Neuronal stem cell (in vitro differentiated cells): ENCODE results near the gene MARVELD3.

Experiments used
- DNase-seq: peaks from one replicate; pipeline ENCODE4 v3.0.0-alpha.2; 2013; ENCODE audit warnings: low spot score
- H2AFZ ChIP-seq: one replicate; pipeline ENCODE4 v1.6.1; 2013; ENCODE audit warnings: mild to moderate bottlenecking, low read length, inconsistent platforms
- H2AK5ac ChIP-seq: 2 replicates; pipeline ENCODE4 v1.6.1; 2013; ENCODE audit warnings: low read depth, mild to moderate bottlenecking, inconsistent platforms, low read length, moderate library complexity, mixed read lengths
- H2BK120ac ChIP-seq: 2 replicates; pipeline ENCODE4 v1.6.1; 2013; ENCODE audit warnings: low read depth, mild to moderate bottlenecking, inconsistent platforms, low read length, moderate library complexity, mixed read lengths
- H2BK12ac ChIP-seq: one replicate; pipeline ENCODE4 v1.6.1; 2013; ENCODE audit warnings: low read length, inconsistent platforms
- H2BK15ac ChIP-seq: 2 replicates; pipeline ENCODE4 v1.6.1; 2013; ENCODE audit warnings: mild to moderate bottlenecking, low read length, inconsistent platforms, mixed read lengths
- H2BK5ac ChIP-seq: one replicate; pipeline ENCODE4 v1.6.1; 2013; ENCODE audit warnings: inconsistent platforms, mild to moderate bottlenecking, low read length, moderate library complexity
- H3K14ac ChIP-seq: one replicate; pipeline ENCODE4 v1.6.1; 2013; ENCODE audit warnings: low read length, inconsistent platforms
- H3K18ac ChIP-seq: 2 replicates; pipeline ENCODE4 v1.6.1; 2013; ENCODE audit warnings: low read length, inconsistent platforms
- H3K23ac ChIP-seq: 2 replicates; pipeline ENCODE4 v1.6.1; 2013; ENCODE audit warnings: low read depth, mild to moderate bottlenecking, mixed read lengths, low read length, inconsistent platforms; ENCODE audit not compliant: poor library complexity
- H3K27ac ChIP-seq: replicated peaks from 3 replicates; pipeline ENCODE4 v1.5.1; 2013; ENCODE audit warnings: low read length, inconsistent platforms
- H3K27me3 ChIP-seq, 3 experiments: 2 replicates each; pipeline ENCODE4 v1.6.1; 2013; ENCODE audit warnings: low read length in 3 of 3, mild to moderate bottlenecking in 2 of 3, inconsistent platforms in 1 of 3, low read depth in 1 of 3, mixed read lengths in 1 of 3, moderate library complexity in 1 of 3; ENCODE audit not compliant: control insufficient read depth in 3 of 3, insufficient read depth in 3 of 3
- H3K36me3 ChIP-seq, 2 donors: replicated peaks in 1 of 2; 2 replicates each; pipeline ENCODE4 v1.6.1; 2013; ENCODE audit warnings: low read length in 2 of 2; ENCODE audit not compliant: control insufficient read depth in 2 of 2, insufficient read depth in 2 of 2
- H3K4ac ChIP-seq: 2 replicates; pipeline ENCODE4 v1.6.1; 2013; ENCODE audit warnings: inconsistent platforms, mild to moderate bottlenecking, low read length, moderate library complexity
- H3K4me1 ChIP-seq, 2 donors: 1 replicate in 1 of 2; 2 replicates in 1 of 2; pipeline ENCODE4 v1.6.1; 2013; ENCODE audit warnings: low read length in 2 of 2, low read depth in 1 of 2; ENCODE audit not compliant: control insufficient read depth in 2 of 2, insufficient read depth in 1 of 2
- H3K4me2 ChIP-seq: one replicate; pipeline ENCODE4 v1.6.1; 2013; ENCODE audit warnings: mild to moderate bottlenecking, low read length, inconsistent platforms; ENCODE audit not compliant: insufficient read depth, poor library complexity, severe bottlenecking
- H3K4me3 ChIP-seq, 2 donors: 2 replicates each; pipeline ENCODE4 v1.5.1; 2013; ENCODE audit warnings: low read length in 2 of 2, mild to moderate bottlenecking in 2 of 2, inconsistent platforms in 1 of 2, moderate library complexity in 1 of 2
- H3K79me1 ChIP-seq: one replicate; pipeline ENCODE4 v1.6.1; 2013; ENCODE audit warnings: low read depth, mild to moderate bottlenecking, inconsistent platforms, low read length, moderate library complexity
- H3K9ac ChIP-seq: one replicate; pipeline ENCODE4 v1.6.1; 2013; ENCODE audit warnings: mild to moderate bottlenecking, low read depth, low read length, inconsistent platforms; ENCODE audit not compliant: poor library complexity
- H3K9me3 ChIP-seq, 2 donors: replicated peaks in 1 of 2; 2 replicates each; pipeline versions ENCODE3 to v1.6.1; 2013; ENCODE audit warnings: low read length in 2 of 2, mild to moderate bottlenecking in 2 of 2, inconsistent platforms in 1 of 2, low read depth in 1 of 2, mixed read lengths in 1 of 2, moderate library complexity in 1 of 2; ENCODE audit not compliant: control insufficient read depth in 2 of 2, insufficient read depth in 1 of 2
- H4K8ac ChIP-seq: one replicate; pipeline ENCODE4 v1.6.1; 2013; ENCODE audit warnings: low read depth, mild to moderate bottlenecking, inconsistent platforms, low read length, moderate library complexity
- H4K91ac ChIP-seq: one replicate; pipeline ENCODE4 v1.6.1; 2013; ENCODE audit warnings: low read length, low read depth, mild to moderate bottlenecking, inconsistent platforms; ENCODE audit not compliant: poor library complexity
- WGBS, 2 donors: extraction: QIAGEN DNeasy Blood & Tissue Kit; methylation state at CpG; one replicate each; pipeline ENCODE4 v1.1.7; 2013; ENCODE audit warnings: missing lambda C conversion rate in 2 of 2, mixed read lengths in 1 of 2; ENCODE audit not compliant: insufficient read length in 2 of 2, insufficient replicate concordance in 1 of 2; ENCODE audit errors: extremely low coverage in 2 of 2; 5-methylcytosine and 5-hydroxymethylcytosine counted together

Gene MARVELD3

GRCh38 chr16:71647391-71647790 is 21.4 kb downstream of the MARVELD3 start:
- Histone ChIP-seq H2BK12ac (no peak overlapping the region), H3K18ac (no peak overlapping the region), H2AK5ac (no peak overlapping the region), H2AFZ (no peak overlapping the region), H4K91ac (no peak overlapping the region), H3K27ac (no peak overlapping the region), H2BK5ac (no peak overlapping the region), H4K8ac (no peak overlapping the region), H3K9me3 (no peaks in the 10 kb centered on the region), H3K27me3 (no peaks in the 10 kb centered on the region), H3K4me2 (no peak overlapping the region), H3K9ac (no peak overlapping the region), H3K14ac (no peak overlapping the region), H3K4me3 (no peak overlapping the region), H3K36me3 (peaks cover 18 to 72% of the 10 kb centered on the region in 2 donors), H3K79me1 (no peaks in the 10 kb centered on the region), H2BK120ac (no peak overlapping the region), H3K4ac (no peak overlapping the region), H3K23ac (no peak overlapping the region), H2BK15ac (no peak overlapping the region), H3K4me1 (no peaks in the 10 kb centered on the region)
- WGBS, 2 donors, result no CpG with 5 or more reads among the region's 7 CpGs
- DNase-seq, result no peak

- Histone ChIP-seq H2BK12ac (no peak overlapping the region), H3K23ac (no peak overlapping the region), H3K4me2 (no peak overlapping the region), H3K27ac (no peak overlapping the region), H2BK15ac (no peak overlapping the region), H3K36me3 (peaks cover 21 to 79% of the 10 kb centered on the region in 2 donors), H3K27me3 (no peaks in the 10 kb centered on the region), H3K18ac (no peak overlapping the region), H3K9me3 (no peaks in the 10 kb centered on the region), H2AFZ (no peak overlapping the region), H2BK120ac (no peak overlapping the region), H3K4me3 (no peak overlapping the region), H3K4ac (no peak overlapping the region), H2BK5ac (no peak overlapping the region), H4K8ac (no peak overlapping the region), H3K4me1 (no peaks in the 10 kb centered on the region), H2AK5ac (no peak overlapping the region), H3K9ac (no peak overlapping the region), H3K79me1 (no peaks in the 10 kb centered on the region), H3K14ac (no peak overlapping the region), H4K91ac (no peak overlapping the region)
- DNase-seq, result no peak
- no CpG with 5 or more reads among the region's 2 CpGs for WGBS, 2 donors
Observed at GRCh38 chr16:71648162-71648561, 22.2 kb downstream of the MARVELD3 start.

- H2BK12ac ChIP-seq, result no peak overlapping the region
- no peaks in the 10 kb centered on the region for H3K79me1 ChIP-seq
- no peak overlapping the region for H3K27ac ChIP-seq
- H3K4me3 ChIP-seq, result no peak overlapping the region
- no peak overlapping the region for H4K91ac ChIP-seq
- H2BK120ac ChIP-seq, result no peak overlapping the region
- H3K4me2 ChIP-seq, result no peak overlapping the region
- H2AFZ ChIP-seq, result no peak overlapping the region
- no peak overlapping the region for H3K14ac ChIP-seq
- peak overlapping the region; percentile 27 for H2BK5ac ChIP-seq
- H4K8ac ChIP-seq, result no peak overlapping the region
- H3K4ac ChIP-seq, result no peak overlapping the region
- H3K23ac ChIP-seq, result no peak overlapping the region
- no peak overlapping the region for H2BK15ac ChIP-seq
- H3K4me1 ChIP-seq, result no peaks in the 10 kb centered on the region
- no peaks in the 10 kb centered on the region for H3K27me3 ChIP-seq
- WGBS, 2 donors, result no CpG with 5 or more reads among the region's 6 CpGs
- H3K36me3 ChIP-seq, result peaks cover 21 to 84% of the 10 kb centered on the region in 2 donors
- no peaks in the 10 kb centered on the region for H3K9me3 ChIP-seq
- no peak overlapping the region for H2AK5ac ChIP-seq
- no peak overlapping the region for H3K9ac ChIP-seq
- H3K18ac ChIP-seq, result no peak overlapping the region
- no peak for DNase-seq
Observed at GRCh38 chr16:71648921-71649320, 22.9 kb downstream of the MARVELD3 start.

- Histone ChIP-seq H2BK15ac (no peak overlapping the region), H3K27ac (no peak overlapping the region), H3K14ac (no peak overlapping the region), H2BK120ac (no peak overlapping the region), H3K9me3 (no peaks in the 10 kb centered on the region), H3K4me2 (no peak overlapping the region), H2AFZ (no peak overlapping the region), H3K4me1 (no peaks in the 10 kb centered on the region), H3K79me1 (no peaks in the 10 kb centered on the region), H2AK5ac (no peak overlapping the region), H3K9ac (peak overlapping the region; percentile 1), H3K36me3 (peaks cover 25 to 83% of the 10 kb centered on the region in 2 donors), H3K4me3 (no peak overlapping the region), H4K91ac (no peak overlapping the region), H3K23ac (no peak overlapping the region), H2BK5ac (peak overlapping the region; percentile 27), H2BK12ac (no peak overlapping the region), H4K8ac (no peak overlapping the region), H3K18ac (no peak overlapping the region), H3K27me3 (no peaks in the 10 kb centered on the region), H3K4ac (no peak overlapping the region)
- DNase-seq, result no peak
- no CpG with 5 or more reads among the region's 7 CpGs for WGBS, 2 donors
Observed at GRCh38 chr16:71649704-71650103, 23.7 kb downstream of the MARVELD3 start.
